AG10803 (cell line): ENCODE results near the gene CPNE2.

ENCODE experiments used
- DNase-seq: peaks from one replicate; pipeline ENCODE4 v3.0.0; 2010; ENCODE audit warnings: low read depth
- H3K4me3 ChIP-seq: 2 replicates; pipeline ENCODE4 v1.5.1; 2011; ENCODE audit warnings: mild to moderate bottlenecking, low read length, control low read depth
- CTCF ChIP-seq: conservative IDR thresholded peaks from 2 replicates; pipeline ENCODE4 v1.5.1; 2011; ENCODE audit warnings: mild to moderate bottlenecking, low read length, control low read depth, inconsistent platforms

CPNE2 gene

DNA sequence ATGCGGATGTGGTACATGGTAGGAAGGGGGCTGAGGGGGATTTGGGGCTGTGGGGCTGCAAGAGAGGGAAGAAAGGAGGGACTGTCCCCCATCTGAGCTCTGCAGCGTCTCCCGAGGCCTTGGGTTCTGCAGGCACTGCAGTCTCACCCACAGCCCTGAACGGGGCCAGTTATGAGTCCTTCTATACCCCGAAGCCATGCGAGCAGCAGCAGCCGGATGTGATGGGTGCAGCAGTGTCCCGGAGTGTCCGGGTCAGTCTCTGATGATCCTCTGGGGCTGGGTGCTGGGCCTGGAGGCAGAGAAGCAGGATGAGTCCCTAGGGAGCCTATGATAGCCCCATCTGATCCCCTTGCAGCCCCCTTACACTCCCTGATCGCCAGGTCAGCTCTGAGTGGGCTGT, 41.5 kb downstream of the CPNE2 start:
- TF ChIP-seq CTCF, result no peak
- no peak overlapping the region for H3K4me3 ChIP-seq

DNA sequence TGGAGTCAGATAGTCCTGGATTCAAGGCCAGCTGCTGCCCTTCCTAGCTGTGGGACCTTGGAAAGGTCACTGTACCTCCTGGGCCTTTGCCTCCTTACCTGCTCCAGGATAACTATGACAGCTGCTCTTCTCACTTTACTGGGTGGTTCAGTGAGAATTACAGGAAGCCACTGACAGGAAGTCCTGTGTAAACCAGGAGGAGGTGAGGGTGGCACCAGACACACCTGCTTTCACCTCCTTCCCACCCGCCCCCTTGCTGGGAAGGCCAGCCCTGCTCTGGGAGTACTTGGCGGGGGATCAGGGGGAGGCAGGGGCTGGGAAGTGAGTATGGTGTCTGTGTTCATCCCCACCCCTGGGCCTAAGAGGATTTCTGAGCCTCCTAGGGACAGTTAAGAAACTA, 42.6 kb downstream of the CPNE2 start:
- H3K4me3 ChIP-seq, result no peak overlapping the region
- TF ChIP-seq CTCF, result no peak
- no peak for DNase-seq

More for the DNA sequence above, 41.5 kb downstream of the CPNE2 start:
- DNase-seq, result no peak

- no peak for TF ChIP-seq CTCF
- H3K4me3 ChIP-seq, result no peak overlapping the region
- DNase-seq, result no peak
Observed at GRCh38 chr16:57137043-57137442, 44.7 kb downstream of the CPNE2 start.

DNA sequence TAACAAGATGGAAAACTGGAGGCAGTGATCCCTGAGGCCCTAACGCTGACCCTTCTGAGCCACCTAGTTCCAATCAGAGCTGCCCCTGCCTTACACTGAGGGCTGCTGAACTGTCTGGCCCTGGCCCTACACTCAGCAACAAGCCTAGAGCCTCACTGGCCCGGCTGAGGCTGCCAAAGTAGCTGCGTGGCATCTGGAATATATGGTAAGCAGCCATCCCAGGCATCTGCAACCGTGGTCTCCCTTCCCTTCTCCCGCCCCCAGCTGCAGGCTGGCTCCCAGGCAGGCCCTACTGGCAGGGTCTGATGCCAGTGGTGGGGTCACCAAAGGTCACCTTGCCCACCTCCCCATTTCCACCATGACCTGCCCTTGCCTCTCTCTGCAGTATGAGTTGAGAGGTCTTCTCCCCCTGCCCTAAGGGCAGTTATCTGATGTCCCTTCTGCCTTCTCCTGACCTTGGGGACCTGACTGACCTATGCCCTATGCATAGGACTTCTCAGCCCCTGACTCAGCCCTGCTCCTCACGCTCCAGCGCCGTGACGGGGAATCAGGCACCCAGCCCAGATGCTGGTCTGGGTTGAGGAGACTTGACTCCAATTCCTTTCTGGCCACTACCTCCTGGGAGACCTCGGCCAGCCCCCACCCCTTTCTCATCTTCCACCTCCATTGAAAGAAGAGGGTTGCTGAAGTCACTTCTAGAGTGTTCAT, 45.3 kb downstream of the CPNE2 start:
- TF ChIP-seq CTCF, result no peak
- DNase-seq, result no peak
- no peak overlapping the region for H3K4me3 ChIP-seq

DNA sequence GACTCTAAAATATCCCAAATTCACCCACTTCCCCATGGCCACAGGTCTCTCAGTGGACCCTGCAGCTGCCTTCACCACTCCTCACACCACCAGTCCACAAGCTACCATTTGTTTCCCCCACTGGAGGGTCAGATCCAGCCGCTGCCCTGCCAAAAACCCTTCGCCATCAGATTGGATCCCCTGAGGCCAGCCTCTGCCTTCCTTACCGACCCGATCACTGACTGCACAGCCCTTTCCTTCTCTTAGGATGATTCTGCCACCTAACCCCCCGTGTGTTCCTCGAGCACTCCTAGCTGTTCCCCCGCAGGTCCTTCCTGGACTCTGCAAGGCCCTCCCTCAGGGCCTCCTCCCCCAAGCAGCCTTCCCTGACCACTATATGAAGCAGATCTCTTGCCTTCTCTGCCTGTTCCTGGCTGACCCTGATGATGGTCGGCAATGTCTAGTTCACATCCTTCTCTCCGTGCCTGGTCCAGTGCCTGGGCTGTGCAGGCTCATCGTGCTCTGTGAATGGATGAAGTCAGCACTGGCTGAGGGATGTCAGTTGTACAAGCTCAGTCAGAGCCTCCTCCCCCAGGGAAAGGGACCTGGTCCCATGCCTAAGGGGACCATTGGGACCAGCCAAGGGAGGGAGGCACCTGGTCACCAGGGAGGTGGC, 46.0 kb downstream of the CPNE2 start:
- no peak for DNase-seq
- no peak for TF ChIP-seq CTCF
- H3K4me3 ChIP-seq, result no peak overlapping the region

DNA sequence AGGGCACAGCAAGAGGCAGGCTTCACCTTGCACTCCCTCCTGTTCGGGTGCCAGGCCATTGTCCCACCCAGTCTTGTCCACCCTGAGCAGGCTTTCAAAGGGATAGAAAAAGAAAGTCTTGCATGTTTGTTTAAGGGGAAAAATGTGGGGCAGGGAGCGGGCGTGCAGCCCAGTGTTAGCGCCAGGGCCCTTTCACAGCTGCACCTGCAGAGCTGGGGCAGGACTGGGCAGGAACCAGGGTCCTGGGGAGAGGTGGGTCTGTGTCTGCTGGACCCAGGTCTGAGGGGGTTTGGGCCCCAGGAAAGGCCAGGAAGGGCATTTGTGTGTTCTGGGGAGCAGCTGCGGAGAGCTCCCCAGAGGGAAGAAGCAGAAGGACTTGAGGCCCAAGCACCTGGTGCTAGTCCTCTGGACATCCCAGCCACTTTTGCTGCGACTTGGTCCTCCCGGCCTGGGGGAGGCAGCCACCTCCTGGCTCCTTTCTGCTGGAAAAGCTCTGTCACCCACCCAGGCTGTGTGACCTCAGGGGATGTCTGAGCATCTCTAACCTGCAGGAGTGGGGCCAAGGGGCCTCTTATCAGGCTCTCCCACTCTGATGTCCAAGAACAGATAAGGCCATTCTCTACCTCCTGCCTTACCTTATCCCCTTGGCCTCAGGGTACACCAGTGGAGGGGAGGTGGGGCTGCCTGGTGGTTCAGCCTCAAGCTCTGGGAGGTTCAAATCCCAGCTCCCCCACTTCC, 48.7 kb downstream of the CPNE2 start:
- DNase-seq, result no peak
- TF ChIP-seq CTCF, result no peak
- no peak overlapping the region for H3K4me3 ChIP-seq
